Lower leg skin (tissue), 4 donors: ENCODE data around the gene WRAP53. TPM values are rescaled to one million over a fixed set of nuclear protein-coding genes. Genes with fewer than 3 reads are reported as not detected.

Source experiments
- DNase-seq, 2 donors: peaks; one replicate each; pipeline ENCODE4 v3.0.0-alpha.2; 2019; ENCODE audit warnings: low spot score in 2 of 2
- H3K4me3 ChIP-seq: fragments of 200-600 bp; sonication (generic); 2 replicates; pipeline ENCODE4 v1.5.1; 2017; ENCODE audit warnings: mild to moderate bottlenecking, low read depth; ENCODE audit not compliant: poor library complexity, severe bottlenecking
- POLR2A ChIP-seq, 2 donors: fragments of 450-650 bp; IDR thresholded peaks; one replicate each; pipeline ENCODE4 v1.6.1; 2016 to 2017; ENCODE audit warnings: antibody characterized with exemption in 2 of 2, mild to moderate bottlenecking in 1 of 2, moderate library complexity in 1 of 2
- WGBS, 2 donors: methylation state at CpG; one replicate each; pipeline ENCODE4 v1.1.5; 2018; 5-methylcytosine and 5-hydroxymethylcytosine counted together
- intact Hi-C: fragments of 100-400 bp; cut with DNase I; formaldehyde crosslinking; loops from one replicate; pipeline ENCODE4 v1.15.0; 2023; ENCODE audit warnings: low total_unique reads
- total RNA-seq, 4 donors: library from RNA; depleted of rRNA; stranded (reverse); fragments of >200 nt; gene quantifications; one replicate each; pipeline ENCODE4 v1.1.0, GENCODE V29; 2016
- TF ChIP-seq, protein P1 (sequence below), 3 donors: fragments of 450-650 bp; IDR thresholded peaks; one replicate each; pipeline ENCODE4 v1.5.1; 2016; ENCODE audit warnings: antibody characterized with exemption in 3 of 3, mild to moderate bottlenecking in 3 of 3, moderate library complexity in 2 of 3

Gene WRAP53
- total RNA-seq, 4 donors from 2014 or later, result 1.1 to 5.4 (median 4.5) TPM

DNA sequence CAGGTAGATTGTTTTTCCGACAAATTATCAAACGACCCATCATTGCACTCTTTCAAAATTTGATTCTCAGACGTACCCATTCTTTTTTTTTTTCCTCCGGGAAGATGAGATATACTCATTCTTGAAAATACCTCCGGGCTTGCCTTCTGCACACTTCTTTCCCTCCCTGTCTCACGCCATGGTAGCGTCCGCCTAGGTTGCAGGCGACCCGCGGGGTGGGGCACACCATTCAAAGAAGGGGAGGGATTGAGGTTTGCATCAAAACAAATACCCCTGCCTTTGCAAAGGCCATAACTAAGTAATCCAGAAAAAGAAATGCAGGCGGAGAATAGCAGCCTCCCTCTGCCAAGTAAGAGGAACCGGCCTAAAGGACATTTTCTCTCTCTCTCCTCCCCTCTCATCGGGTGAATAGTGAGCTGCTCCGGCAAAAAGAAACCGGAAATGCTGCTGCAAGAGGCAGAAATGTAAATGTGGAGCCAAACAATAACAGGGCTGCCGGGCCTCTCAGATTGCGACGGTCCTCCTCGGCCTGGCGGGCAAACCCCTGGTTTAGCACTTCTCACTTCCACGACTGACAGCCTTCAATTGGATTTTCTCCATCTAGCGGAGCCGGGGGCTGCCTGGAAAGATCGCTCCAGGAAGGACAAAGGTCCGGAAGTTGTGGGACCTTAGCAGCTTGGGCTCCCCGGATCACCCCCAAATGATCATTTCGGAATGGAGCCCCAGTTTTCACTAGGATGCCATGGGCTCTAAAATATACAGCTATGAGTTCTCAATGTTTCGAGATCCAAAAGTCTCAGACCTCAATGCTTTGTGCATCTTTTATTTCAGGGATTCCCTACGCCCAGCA, 1.8 kb upstream of the WRAP53 start:
- no peak for TF ChIP-seq POLR2A (IDR thresholded peaks at IDR 0.05)
- TF ChIP-seq, protein P1, sequence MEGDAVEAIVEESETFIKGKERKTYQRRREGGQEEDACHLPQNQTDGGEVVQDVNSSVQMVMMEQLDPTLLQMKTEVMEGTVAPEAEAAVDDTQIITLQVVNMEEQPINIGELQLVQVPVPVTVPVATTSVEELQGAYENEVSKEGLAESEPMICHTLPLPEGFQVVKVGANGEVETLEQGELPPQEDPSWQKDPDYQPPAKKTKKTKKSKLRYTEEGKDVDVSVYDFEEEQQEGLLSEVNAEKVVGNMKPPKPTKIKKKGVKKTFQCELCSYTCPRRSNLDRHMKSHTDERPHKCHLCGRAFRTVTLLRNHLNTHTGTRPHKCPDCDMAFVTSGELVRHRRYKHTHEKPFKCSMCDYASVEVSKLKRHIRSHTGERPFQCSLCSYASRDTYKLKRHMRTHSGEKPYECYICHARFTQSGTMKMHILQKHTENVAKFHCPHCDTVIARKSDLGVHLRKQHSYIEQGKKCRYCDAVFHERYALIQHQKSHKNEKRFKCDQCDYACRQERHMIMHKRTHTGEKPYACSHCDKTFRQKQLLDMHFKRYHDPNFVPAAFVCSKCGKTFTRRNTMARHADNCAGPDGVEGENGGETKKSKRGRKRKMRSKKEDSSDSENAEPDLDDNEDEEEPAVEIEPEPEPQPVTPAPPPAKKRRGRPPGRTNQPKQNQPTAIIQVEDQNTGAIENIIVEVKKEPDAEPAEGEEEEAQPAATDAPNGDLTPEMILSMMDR (IDR thresholded peaks at IDR 0.05), result peak in 1 of 3 donors; percentile 19
- peak overlapping the region; percentile 88 for H3K4me3 ChIP-seq
- WGBS, 2 donors, result 0 to 1% methylated on average over 30 of the region's 30 CpGs
- peak; percentile 70 to 95 for DNase-seq
- intact Hi-C loops, result no loop called here

DNA sequence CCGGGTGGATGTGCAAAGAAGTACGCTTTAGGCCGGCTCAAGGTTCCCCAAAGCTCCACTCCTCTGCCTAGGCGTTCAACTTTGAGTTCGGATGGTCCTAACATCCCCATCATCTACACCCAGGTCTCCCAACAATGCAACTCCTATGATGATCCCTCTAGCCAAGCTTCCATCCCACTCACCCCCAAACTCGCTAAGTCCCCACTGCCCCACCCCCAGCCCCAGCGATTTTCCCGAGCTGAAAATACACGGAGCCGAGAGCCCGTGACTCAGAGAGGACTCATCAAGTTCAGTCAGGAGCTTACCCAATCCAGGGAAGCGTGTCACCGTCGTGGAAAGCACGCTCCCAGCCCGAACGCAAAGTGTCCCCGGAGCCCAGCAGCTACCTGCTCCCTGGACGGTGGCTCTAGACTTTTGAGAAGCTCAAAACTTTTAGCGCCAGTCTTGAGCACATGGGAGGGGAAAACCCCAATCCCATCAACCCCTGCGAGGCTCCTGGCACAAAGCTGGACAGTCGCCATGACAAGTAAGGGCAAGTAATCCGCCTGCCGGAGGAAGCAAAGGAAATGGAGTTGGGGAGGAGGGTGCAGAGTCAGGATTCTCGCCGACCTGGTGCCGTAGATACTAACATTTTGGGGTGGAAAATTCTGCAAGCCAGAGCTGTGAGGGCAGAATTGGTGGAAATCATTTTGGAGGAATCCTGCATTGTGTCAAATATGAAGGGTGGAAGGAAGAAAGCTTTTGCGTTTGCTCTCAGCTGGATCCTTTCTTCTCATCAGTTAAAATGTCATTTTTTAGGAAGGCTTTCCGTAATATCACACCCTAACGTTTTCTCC, 987 bp upstream of the WRAP53 start, which contains the start of gene TP53:
TSS of gene TP53 (minus strand) at position 419 of the 836 bp plus-strand sequence. CDS start 10,896 bp downstream, outside the sequence.
- WGBS, 2 donors, result 1% methylated on average over 29 to 30 of the region's 30 CpGs
- peak; percentile 93 to 97 for DNase-seq
- intact Hi-C loops, result no loop called here
- peak within 1 kb of the TSS; percentile 88 for H3K4me3 ChIP-seq
- no peak for TF ChIP-seq POLR2A (IDR thresholded peaks at IDR 0.05)
- TF ChIP-seq, protein P1 (IDR thresholded peaks at IDR 0.05), result no peak

DNA sequence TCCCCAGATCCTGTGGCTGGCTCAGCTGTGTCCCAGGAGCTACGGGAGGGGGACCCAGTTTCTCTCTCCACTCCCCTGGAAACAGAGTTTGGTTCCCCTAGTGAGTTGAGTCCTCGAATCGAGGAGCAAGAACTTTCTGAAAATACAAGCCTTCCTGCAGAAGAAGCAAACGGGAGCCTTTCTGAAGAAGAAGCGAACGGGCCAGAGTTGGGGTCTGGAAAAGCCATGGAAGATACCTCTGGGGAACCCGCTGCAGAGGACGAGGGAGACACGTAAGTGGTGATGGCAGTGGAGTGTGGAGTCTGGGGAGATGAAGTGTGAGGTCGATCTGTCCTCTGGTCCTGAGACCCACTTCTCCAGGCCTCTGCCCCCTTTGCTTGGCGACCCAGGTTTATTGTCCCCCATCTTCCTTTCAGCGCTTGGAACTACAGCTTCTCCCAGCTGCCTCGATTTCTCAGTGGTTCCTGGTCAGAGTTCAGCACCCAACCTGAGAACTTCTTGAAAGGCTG, 585 bp downstream of the WRAP53 start:
- TF ChIP-seq POLR2A (IDR thresholded peaks at IDR 0.05), result no peak
- TF ChIP-seq, protein P1 (IDR thresholded peaks at IDR 0.05), result no peak
- no peak for DNase-seq
- intact Hi-C loops, result no loop called here
- peak overlapping the region; percentile 22 for H3K4me3 ChIP-seq
- WGBS, 2 donors, result 9 to 15% methylated on average over 12 to 13 of the region's 13 CpGs

DNA sequence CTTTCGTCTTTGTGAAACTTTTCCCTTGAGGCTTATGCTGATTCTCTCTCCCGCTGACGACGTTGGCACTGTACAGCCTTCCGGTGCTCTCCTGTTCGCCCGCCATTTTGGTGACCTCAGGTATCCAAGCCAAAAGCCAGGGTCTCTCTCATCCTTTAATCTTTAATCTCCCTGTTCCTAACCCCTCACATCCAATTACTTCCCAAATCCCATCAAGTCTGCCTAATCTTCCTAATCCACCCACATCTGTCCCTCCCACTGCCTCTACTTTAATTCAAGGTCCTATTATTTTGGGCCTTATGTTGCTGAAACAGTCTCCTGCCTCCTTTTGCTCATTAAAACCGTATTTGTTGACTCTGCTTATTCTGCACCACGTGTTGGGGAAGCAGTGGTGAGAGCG, 7.3 kb downstream of the WRAP53 start:
- TF ChIP-seq, protein P1 (IDR thresholded peaks at IDR 0.05), result no peak
- TF ChIP-seq POLR2A (IDR thresholded peaks at IDR 0.05), result no peak
- no peak overlapping the region for H3K4me3 ChIP-seq
- no peak for DNase-seq
- intact Hi-C loops, result no loop called here
- 95 to 98% methylated on average over 10 of the region's 10 CpGs for WGBS, 2 donors

DNA sequence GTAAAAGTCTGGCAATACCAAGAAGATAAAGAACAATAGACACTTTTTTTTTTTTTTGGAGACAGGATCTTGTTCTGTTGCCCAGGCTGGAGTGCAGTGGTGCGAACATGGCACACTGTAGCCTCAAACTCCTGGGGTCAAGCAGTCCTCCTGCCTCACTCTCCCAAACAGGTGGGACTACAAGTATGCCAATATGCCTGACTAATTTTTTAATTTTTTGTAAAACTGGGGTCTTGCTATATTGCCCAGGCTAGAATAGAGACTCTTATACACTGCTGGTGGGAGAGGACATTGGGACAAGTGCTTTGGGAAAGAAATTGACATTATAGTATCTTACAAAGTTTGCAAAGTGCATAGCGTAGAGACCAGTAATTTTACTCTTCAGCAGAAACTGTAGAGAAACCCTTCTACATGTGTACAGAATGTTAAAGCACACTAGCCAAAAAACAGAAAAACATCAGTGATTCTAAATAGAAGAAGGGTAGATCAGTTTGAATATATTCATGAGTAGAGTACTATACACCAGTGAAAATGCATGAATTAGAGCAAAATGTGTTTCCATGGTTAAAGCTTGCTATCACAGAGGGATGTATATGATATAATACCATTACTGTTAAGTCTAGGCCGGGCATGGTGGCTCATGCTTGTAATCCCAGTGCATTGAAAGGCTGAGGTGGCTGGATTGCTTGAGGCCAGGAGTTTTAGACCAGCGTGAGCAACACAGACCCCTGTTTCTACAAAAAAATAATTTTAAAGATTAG, 9.7 kb downstream of the WRAP53 start:
- H3K4me3 ChIP-seq, result no peak overlapping the region

More for the DNA sequence above, 9.7 kb downstream of the WRAP53 start:
- WGBS, 2 donors, result 95 to 98% methylated on average over 4 of the region's 4 CpGs
- intact Hi-C loops, result no loop called here
- DNase-seq, result no peak
- TF ChIP-seq POLR2A (IDR thresholded peaks at IDR 0.05), result no peak
- TF ChIP-seq, protein P1 (IDR thresholded peaks at IDR 0.05), result no peak
